GM19193 (cell line): Measurements from ENCODE around the gene LETM1.

ENCODE experiments used
- POLR2A ChIP-seq: IDR thresholded peaks from 4 replicates; pipeline ENCODE4 v1.6.1; 2011; ENCODE audit not compliant: insufficient read depth, insufficient read length; ENCODE audit errors: extremely low read depth

Gene LETM1

GRCh38 chr4:1813231-1813630 is 42.7 kb downstream of the LETM1 start:
- no peak for TF ChIP-seq POLR2A

GRCh38 chr4:1812720-1813119 is 43.2 kb downstream of the LETM1 start:
- TF ChIP-seq POLR2A = no peak

DNA sequence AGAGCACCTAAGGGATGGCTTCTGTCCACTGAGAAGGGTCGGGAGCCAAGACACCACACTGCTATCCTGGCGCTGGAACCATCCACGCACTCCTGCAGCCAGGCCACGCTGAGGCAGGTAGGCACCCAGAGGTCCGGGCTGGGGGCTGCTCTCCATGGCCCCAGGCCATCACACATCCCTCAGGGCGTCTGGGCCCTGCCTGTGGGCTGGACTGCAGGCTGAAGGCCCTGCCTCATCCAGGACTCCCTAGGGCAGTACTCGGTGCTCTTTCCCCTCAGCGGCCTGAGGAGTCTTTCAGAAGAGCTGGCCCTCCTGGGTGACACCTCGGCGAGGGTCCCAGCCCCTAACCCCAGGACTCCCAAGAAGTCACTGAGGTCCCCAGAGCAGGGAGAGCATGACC is 45.2 kb downstream of the LETM1 start:
- TF ChIP-seq POLR2A = no peak

DNA sequence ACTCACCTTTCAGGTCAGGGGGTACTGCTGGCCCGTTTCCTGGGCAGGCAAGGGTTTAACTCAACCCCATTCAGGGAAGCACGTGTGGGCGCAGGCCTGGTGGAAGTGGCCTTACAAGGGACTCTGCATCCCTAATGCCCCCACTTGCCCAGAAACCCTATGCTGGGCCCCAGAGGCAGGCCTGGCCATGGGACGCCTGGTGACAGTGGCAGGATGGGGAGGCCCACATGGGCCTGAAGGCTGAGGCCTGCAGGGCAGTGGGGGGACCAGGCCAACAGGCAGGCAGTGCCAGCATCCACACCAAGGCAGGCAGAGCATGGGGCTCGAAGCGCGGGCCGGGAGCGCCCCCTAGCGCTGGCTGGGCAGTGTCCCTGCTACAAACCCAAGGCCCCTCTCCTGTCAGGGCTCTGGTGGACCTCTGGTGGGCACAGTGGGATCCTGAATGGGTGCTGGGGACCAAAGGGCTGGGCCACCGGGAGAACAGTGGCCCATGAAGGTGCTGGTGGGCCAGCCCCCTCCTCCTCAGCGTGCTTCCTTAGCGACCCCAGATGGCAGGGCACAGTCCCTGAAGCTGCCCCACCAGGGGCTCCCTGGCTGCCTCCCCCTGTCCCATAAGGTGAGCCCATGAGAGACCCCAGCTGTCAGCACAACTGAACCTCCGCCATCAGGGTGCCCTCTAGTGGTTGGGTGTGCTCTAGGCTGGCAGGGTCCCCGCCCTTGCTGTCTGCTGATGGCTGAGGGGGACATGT is 46.0 kb downstream of the LETM1 start:
- TF ChIP-seq POLR2A = no peak

DNA sequence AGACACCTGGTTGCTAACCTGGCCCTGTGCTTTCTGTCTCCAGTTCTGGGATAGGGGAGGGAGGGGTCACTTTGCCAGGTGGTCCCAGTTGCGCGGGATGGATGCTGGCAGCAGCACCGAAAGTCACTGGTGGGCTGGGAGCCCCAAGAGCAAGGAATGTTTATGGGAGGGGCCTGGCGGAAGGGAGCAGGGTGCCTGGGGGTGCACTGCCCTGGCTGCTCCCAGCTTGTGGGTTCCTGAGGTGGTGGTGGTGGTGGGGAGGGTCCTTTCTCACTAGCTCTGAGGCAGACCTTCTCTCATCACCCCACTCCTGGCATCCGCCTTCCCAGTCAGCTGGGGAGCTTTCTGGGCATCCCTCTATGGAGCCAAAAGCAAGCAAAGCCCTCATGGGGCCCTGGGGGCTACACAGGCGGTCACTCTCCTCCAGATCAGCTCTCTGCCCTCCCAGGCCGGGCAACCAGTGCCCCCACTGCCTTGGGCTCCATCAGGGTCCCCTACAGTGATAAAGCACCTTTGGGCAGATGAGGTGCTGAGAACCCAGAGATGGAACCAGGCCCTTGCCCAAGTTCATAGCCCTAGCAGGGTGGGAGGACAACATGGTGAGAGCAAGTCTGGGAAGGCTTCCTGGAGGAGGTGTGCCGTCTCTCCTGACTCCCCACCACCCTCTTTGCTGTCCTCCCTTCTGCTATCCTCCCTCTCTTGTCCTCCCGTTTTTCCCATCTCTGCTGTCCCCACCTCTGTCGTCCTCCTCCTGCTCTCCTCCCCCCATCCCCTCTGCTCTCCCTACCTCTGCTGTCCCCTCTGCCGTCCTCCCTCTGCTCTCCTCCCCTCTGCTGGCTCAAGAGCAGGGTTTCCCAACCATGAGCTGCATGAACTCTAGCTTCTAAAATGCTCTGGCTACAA is 46.9 kb downstream of the LETM1 start:
- no peak for TF ChIP-seq POLR2A

GRCh38 chr4:1808396-1808795 is 47.6 kb downstream of the LETM1 start:
- no peak for TF ChIP-seq POLR2A

- TF ChIP-seq POLR2A = no peak
Observed at GRCh38 chr4:1807332-1807777, 48.6 kb downstream of the LETM1 start.

DNA sequence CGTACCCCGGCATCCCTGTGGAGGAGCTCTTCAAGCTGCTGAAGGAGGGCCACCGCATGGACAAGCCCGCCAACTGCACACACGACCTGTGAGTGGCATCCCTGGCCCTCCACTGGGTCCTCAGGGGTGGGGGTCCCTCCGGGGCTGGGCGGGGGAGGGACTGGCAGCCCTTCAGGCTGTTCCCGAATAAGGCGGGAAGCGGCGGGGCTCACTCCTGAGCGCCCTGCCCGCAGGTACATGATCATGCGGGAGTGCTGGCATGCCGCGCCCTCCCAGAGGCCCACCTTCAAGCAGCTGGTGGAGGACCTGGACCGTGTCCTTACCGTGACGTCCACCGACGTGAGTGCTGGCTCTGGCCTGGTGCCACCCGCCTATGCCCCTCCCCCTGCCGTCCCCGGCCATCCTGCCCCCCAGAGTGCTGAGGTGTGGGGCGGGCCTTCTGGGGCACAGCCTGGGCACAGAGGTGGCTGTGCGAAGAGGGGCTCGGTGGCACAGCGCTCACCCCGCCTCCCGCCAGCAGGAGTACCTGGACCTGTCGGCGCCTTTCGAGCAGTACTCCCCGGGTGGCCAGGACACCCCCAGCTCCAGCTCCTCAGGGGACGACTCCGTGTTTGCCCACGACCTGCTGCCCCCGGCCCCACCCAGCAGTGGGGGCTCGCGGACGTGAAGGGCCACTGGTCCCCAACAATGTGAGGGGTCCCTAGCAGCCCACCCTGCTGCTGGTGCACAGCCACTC is 49.2 kb downstream of the LETM1 start:
- TF ChIP-seq POLR2A = no peak

GRCh38 chr4:1806223-1806564 is 49.8 kb downstream of the LETM1 start:
- TF ChIP-seq POLR2A = no peak

DNA sequence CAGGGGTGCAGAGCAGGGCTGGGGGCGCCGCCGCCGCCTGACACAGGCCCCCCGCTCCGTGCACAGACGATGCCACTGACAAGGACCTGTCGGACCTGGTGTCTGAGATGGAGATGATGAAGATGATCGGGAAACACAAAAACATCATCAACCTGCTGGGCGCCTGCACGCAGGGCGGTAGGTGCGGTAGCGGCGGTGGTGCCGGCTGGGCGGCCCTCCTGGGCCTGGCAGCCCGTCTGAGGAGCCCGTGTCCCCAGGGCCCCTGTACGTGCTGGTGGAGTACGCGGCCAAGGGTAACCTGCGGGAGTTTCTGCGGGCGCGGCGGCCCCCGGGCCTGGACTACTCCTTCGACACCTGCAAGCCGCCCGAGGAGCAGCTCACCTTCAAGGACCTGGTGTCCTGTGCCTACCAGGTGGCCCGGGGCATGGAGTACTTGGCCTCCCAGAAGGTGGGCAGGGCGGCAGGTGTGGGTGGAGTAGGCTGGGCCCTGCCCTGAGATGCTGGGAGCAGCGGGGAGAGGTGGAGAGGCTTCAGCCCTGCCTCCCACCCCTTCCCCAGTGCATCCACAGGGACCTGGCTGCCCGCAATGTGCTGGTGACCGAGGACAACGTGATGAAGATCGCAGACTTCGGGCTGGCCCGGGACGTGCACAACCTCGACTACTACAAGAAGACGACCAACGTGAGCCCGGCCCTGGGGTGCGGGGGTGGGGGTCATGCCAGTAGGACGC is 50.3 kb downstream of the LETM1 start:
- no peak for TF ChIP-seq POLR2A

DNA sequence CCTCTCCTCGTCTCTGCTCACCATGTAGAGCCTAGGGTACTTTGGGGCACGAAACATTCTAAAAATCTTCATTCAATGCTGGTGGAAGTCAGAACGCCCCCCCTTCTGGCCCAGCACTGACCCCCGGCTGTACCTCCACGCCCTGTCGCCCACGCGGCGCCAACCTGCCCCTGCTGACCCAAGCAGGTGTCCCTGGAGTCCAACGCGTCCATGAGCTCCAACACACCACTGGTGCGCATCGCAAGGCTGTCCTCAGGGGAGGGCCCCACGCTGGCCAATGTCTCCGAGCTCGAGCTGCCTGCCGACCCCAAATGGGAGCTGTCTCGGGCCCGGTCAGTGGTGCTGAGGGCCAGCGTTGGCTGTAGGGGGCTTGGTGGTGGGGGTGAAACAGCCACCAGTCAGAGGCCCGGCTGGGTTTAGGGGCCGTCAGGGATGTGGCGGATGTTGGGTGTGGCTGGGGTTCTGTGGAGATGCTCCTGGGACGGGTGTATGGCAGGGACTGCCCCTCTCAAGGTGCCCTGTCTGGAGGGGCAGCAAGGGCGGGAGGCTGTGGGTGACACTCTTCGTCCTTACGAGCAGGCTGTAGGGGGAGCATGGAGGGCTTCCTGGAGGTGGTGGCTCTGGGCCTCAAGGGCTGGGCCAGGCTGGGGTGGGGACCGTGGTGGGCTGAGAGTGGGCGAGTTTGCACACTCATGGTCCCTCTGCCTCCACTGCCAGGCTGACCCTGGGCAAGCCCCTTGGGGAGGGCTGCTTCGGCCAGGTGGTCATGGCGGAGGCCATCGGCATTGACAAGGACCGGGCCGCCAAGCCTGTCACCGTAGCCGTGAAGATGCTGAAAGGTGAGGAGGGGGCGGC is 51.1 kb downstream of the LETM1 start:
- no peak for TF ChIP-seq POLR2A

GRCh38 chr4:1803523-1804423 is 52.2 kb downstream of the LETM1 start:
- TF ChIP-seq POLR2A = no peak
